SK-N-SH (cell line): ENCODE results near the gene DACT2. TPM values are rescaled to one million over a fixed set of nuclear protein-coding genes. Genes with fewer than 3 reads are reported as not detected.

Experiments
- CTCF ChIA-PET: fragments of 300-600, 350-600 bp; formaldehyde crosslinking; extraction: SDS; loops from one replicate; lab custom pipeline; 2021; lab: Yijun Ruan, JAX
- POLR2A ChIA-PET: fragments of 350-600 bp; sonication (Branson Sonifier 250); formaldehyde crosslinking; extraction: SDS; loops from one replicate; lab custom pipeline; 2020; ENCODE audit warnings: antibody characterized with exemption, inconsistent platforms; lab: Yijun Ruan, JAX
- DNase-seq: peaks from one replicate; pipeline ENCODE4 v3.0.0; 2012
- H2AFZ ChIP-seq: fragments of 200-600 bp; sonication (generic); 2 replicates; pipeline ENCODE4 v1.8.1; 2016; ENCODE audit warnings: antibody characterized with exemption, mild to moderate bottlenecking, low read depth
- H3F3A ChIP-seq: fragments of 200-600 bp; sonication (generic); replicated peaks from 2 replicates; pipeline ENCODE3; 2016; ENCODE audit warnings: antibody characterized with exemption, mild to moderate bottlenecking; ENCODE audit not compliant: insufficient read depth
- H3K27ac ChIP-seq, 2 experiments: fragments of 200-500 bp in 1 of 2; fragments of 200-600 bp in 1 of 2; sonication (Bioruptor generic) in 1 of 2; sonication (generic), shearing (Covaris generic) in 1 of 2; 2 replicates each; pipeline versions ENCODE4 v1.5.1 to v1.6.1; 2014 to 2016; ENCODE audit warnings: low read depth in 2 of 2, inconsistent platforms in 1 of 2, low read length in 1 of 2, mild to moderate bottlenecking in 1 of 2, mixed read lengths in 1 of 2
- H3K27me3 ChIP-seq: fragments of 200-600 bp; sonication (generic), shearing (Covaris generic); 2 replicates; pipeline ENCODE4 v1.6.1; 2016; ENCODE audit warnings: mixed run types; ENCODE audit not compliant: insufficient read depth
- H3K36me3 ChIP-seq, 2 experiments: fragments of 200-500 bp in 1 of 2; fragments of 200-600 bp in 1 of 2; sonication (Bioruptor generic) in 1 of 2; sonication (generic) in 1 of 2; replicated peaks in 1 of 2; 2 replicates each; pipeline versions ENCODE3 to v1.5.1; 2014 to 2016; ENCODE audit warnings: low read length in 1 of 2, mild to moderate bottlenecking in 1 of 2; ENCODE audit not compliant: insufficient read depth in 2 of 2, control insufficient read depth in 1 of 2
- H3K4me1 ChIP-seq, 2 experiments: fragments of 200-500 bp in 1 of 2; fragments of 200-600 bp in 1 of 2; sonication (Bioruptor generic) in 1 of 2; sonication (generic), shearing (Covaris generic) in 1 of 2; 2 replicates each; pipeline versions ENCODE4 v1.5.1 to v1.6.1; 2014 to 2016; ENCODE audit warnings: low read depth in 1 of 2, low read length in 1 of 2, mixed run types in 1 of 2; ENCODE audit not compliant: insufficient read depth in 2 of 2, control insufficient read depth in 1 of 2
- H3K4me2 ChIP-seq: fragments of 200-600 bp; sonication (generic), shearing (Covaris generic); 2 replicates; pipeline ENCODE4 v1.6.1; 2017; ENCODE audit warnings: mixed run types
- H3K4me3 ChIP-seq, 2 experiments: fragments of 200-500 bp in 1 of 2; fragments of 200-600 bp in 1 of 2; sonication (Bioruptor generic) in 1 of 2; sonication (generic), shearing (Covaris generic) in 1 of 2; 2 replicates each; pipeline versions ENCODE4 v1.5.1 to v1.8.1; 2014 to 2016; ENCODE audit warnings: low read depth in 2 of 2, inconsistent platforms in 1 of 2, low read length in 1 of 2, mild to moderate bottlenecking in 1 of 2, mixed read lengths in 1 of 2, moderate library complexity in 1 of 2
- H3K79me2 ChIP-seq: fragments of 200-600 bp; sonication (generic); 2 replicates; pipeline ENCODE4 v1.8.1; 2017; ENCODE audit warnings: mild to moderate bottlenecking; ENCODE audit not compliant: insufficient read depth
- H3K9ac ChIP-seq: fragments of 200-600 bp; sonication (generic); 2 replicates; pipeline ENCODE4 v1.6.1; 2017; ENCODE audit warnings: mixed run types
- H3K9me2 ChIP-seq: fragments of 200-600 bp; sonication (generic); 2 replicates; pipeline ENCODE4 v1.6.1; 2017; ENCODE audit warnings: mixed run types
- H3K9me3 ChIP-seq: fragments of 200-600 bp; sonication (generic); 2 replicates; pipeline ENCODE4 v1.6.1; 2017; ENCODE audit warnings: mixed run types, mild to moderate bottlenecking, moderate library complexity
- H4K20me1 ChIP-seq: fragments of 200-600 bp; sonication (generic); 2 replicates; pipeline ENCODE4 v1.6.1; 2017; ENCODE audit warnings: mild to moderate bottlenecking, mixed run types; ENCODE audit not compliant: insufficient read depth
- CHD2 ChIP-seq: fragments of 150-350 bp; IDR thresholded peaks from 2 replicates; pipeline ENCODE4 v1.6.1; 2018; ENCODE audit warnings: low read length; ENCODE audit not compliant: partially characterized antibody
- EZH2phosphoT487 ChIP-seq: fragments of 200-600 bp; sonication (generic); IDR thresholded peaks from 2 replicates; pipeline ENCODE4 v1.6.1; 2017; ENCODE audit warnings: low read depth, mixed run types, mild to moderate bottlenecking, antibody characterized with exemption, moderate library complexity, borderline replicate concordance
- FOXJ3 ChIP-seq: sonication (generic); formaldehyde crosslinking; IDR thresholded peaks from 2 replicates; pipeline ENCODE4 v1.5.1; 2020; ENCODE audit warnings: mild to moderate bottlenecking, missing genetic modification reagents
- FOXM1 ChIP-seq: IDR thresholded peaks from 2 replicates; pipeline ENCODE4 v1.4.0; 2012; ENCODE audit warnings: low read depth, mild to moderate bottlenecking
- GATA2 ChIP-seq: sonication (generic); formaldehyde crosslinking; IDR thresholded peaks from 2 replicates; pipeline ENCODE4 v1.5.0; 2020; ENCODE audit warnings: mild to moderate bottlenecking, missing genetic modification reagents
- JUND ChIP-seq: IDR thresholded peaks from 2 replicates; pipeline ENCODE4 v1.4.0; 2012
- MXI1 ChIP-seq: IDR thresholded peaks from 2 replicates; pipeline ENCODE4 v1.6.1; 2012; ENCODE audit warnings: mild to moderate bottlenecking, low read depth, low read length, improper control_type of control experiment
- NFIC ChIP-seq: IDR thresholded peaks from 2 replicates; pipeline ENCODE4 v1.4.0; 2012; ENCODE audit warnings: borderline replicate concordance
- RCOR1 ChIP-seq: fragments of 150-350 bp; IDR thresholded peaks from 2 replicates; pipeline ENCODE4 v1.6.1; 2017; ENCODE audit warnings: antibody characterized with exemption, low read length
- RFX5 ChIP-seq: IDR thresholded peaks from 2 replicates; pipeline ENCODE4 v1.6.1; 2012; ENCODE audit warnings: mild to moderate bottlenecking, improper control_type of control experiment, low read length
- RXRA ChIP-seq: IDR thresholded peaks from 2 replicates; pipeline ENCODE4 v1.4.0; 2012; ENCODE audit warnings: low read depth, mild to moderate bottlenecking, borderline replicate concordance
- SMC3 ChIP-seq: IDR thresholded peaks from 2 replicates; pipeline ENCODE4 v1.6.1; 2012; ENCODE audit warnings: low read depth, low read length, improper control_type of control experiment
- TAF1 ChIP-seq: IDR thresholded peaks from 2 replicates; pipeline ENCODE4 v1.6.1; 2012; ENCODE audit warnings: low read depth, mild to moderate bottlenecking, low read length, moderate library complexity, borderline replicate concordance
- TEAD4 ChIP-seq: IDR thresholded peaks from 2 replicates; pipeline ENCODE4 v1.4.0; 2012; ENCODE audit warnings: mild to moderate bottlenecking, borderline replicate concordance; ENCODE audit not compliant: insufficient read depth
- ZBTB33 ChIP-seq: IDR thresholded peaks from 2 replicates; pipeline ENCODE4 v1.4.0; 2012; ENCODE audit warnings: low read depth, borderline replicate concordance
- WGBS: methylation state at CpG from one replicate; pipeline ENCODE4 v1.1.6; 2017; ENCODE audit warnings: low lambda C conversion rate; 5-methylcytosine and 5-hydroxymethylcytosine counted together
- polyA plus RNA-seq, 3 experiments: library from polyadenylated mRNA; depleted of rRNA; stranded (reverse); fragments of >200 nt; gene quantifications; 2 replicates each; pipeline ENCODE4 v1.2.3, GENCODE V29; 2012
- TF ChIP-seq, protein P1 (sequence below): IDR thresholded peaks from 2 replicates; pipeline ENCODE4; 2012
- TF ChIP-seq, protein P2 (sequence below): fragments of 150-350 bp; IDR thresholded peaks from 2 replicates; pipeline ENCODE4 v1.6.1; 2016; ENCODE audit warnings: mild to moderate bottlenecking, low read depth, low read length

DACT2 gene
- polyA plus RNA-seq, 1 of the 3 experiments (the other 2 are of a cell fraction) = not detected

DNA sequence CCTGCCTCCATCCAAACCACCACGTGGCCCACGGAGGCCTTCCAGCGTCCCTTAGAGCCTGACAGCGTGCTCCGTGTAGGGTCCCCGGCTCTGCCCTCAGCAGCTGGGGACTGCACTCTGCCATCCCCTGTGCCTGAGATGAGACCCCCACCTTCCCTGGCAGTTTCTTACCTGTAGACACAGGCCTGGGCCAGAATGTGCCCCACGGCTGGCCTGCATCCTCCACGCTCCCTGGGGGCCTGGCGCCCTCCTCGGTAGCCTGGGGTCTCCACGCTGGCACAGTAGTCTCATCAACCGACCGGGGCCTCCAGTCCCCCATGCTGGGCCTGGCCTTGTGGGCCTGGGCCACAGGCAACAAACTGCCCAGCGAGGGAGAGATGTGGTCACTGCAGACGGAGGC, 9.6 kb downstream of the DACT2 start:
- DNase-seq = no peak
- WGBS = 75% methylated on average over 5 of the region's 15 CpGs
- CTCF ChIA-PET = no interaction called here
- no peaks in the 10 kb centered on the region for H3K79me2 ChIP-seq
- no peak overlapping the region for H3K27ac ChIP-seq
- H3K4me3 ChIP-seq = no peak overlapping the region
- no peaks in the 10 kb centered on the region for H3K9me2 ChIP-seq
- no peaks in the 10 kb centered on the region for H3K9me3 ChIP-seq
- peaks cover 0 to 9% of the 10 kb centered on the region in 2 experiments; a peak in 1 of 4 replicates for H3K4me1 ChIP-seq
- POLR2A ChIA-PET = no interaction called here
- H3F3A ChIP-seq = no peaks in the 10 kb centered on the region
- no peak overlapping the region for H3K4me2 ChIP-seq
- no peaks in the 10 kb centered on the region for H4K20me1 ChIP-seq
- no peak overlapping the region for H2AFZ ChIP-seq
- H3K9ac ChIP-seq = no peak overlapping the region
- TF ChIP-seq ZBTB33 (no peak), GATA2 (CRISPR knock-in tag) (no peak), RXRA (no peak), RFX5 (no peak), FOXJ3 (CRISPR knock-in tag) (no peak), TAF1 (no peak), JUND (no peak), SMC3 (no peak), FOXM1 (no peak)
- TF ChIP-seq, protein P1, sequence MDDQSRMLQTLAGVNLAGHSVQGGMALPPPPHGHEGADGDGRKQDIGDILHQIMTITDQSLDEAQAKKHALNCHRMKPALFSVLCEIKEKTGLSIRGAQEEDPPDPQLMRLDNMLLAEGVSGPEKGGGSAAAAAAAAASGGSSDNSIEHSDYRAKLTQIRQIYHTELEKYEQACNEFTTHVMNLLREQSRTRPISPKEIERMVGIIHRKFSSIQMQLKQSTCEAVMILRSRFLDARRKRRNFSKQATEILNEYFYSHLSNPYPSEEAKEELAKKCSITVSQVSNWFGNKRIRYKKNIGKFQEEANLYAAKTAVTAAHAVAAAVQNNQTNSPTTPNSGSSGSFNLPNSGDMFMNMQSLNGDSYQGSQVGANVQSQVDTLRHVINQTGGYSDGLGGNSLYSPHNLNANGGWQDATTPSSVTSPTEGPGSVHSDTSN = no peak
- TF ChIP-seq, protein P2, sequence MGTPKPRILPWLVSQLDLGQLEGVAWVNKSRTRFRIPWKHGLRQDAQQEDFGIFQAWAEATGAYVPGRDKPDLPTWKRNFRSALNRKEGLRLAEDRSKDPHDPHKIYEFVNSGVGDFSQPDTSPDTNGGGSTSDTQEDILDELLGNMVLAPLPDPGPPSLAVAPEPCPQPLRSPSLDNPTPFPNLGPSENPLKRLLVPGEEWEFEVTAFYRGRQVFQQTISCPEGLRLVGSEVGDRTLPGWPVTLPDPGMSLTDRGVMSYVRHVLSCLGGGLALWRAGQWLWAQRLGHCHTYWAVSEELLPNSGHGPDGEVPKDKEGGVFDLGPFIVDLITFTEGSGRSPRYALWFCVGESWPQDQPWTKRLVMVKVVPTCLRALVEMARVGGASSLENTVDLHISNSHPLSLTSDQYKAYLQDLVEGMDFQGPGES = no peak
- no peaks in the 10 kb centered on the region for H3K36me3 ChIP-seq
- no peaks in the 10 kb centered on the region for H3K27me3 ChIP-seq

DNA sequence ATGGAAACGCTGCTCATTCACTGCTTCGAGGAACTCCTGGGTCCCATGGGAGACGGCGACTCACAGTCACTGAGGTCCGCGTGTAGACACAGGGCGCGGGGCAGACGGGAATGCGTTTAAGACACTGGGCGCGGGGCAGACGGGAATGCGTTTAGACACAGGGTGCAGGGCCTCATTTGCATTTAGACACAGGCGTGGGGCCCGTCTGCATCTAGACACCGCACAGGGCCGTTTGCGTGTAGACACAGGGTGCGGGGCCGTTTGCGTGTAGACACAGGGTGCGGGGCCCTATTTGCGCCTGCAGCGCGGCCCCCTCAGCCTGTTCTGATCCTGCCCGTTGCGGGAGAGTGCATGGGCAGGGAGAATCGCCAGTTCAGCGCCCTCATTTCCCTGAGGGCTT, 10.4 kb downstream of the DACT2 start:
- DNase-seq = no peak
- Histone ChIP-seq H3K9me2 (no peaks in the 10 kb centered on the region), H3F3A (no peaks in the 10 kb centered on the region), H3K9me3 (no peaks in the 10 kb centered on the region), H3K4me3 (no peak overlapping the region), H3K27ac (no peak overlapping the region), H3K4me1 (peaks cover 0 to 9% of the 10 kb centered on the region in 2 experiments; a peak in 1 of 4 replicates), H2AFZ (no peak overlapping the region), H3K27me3 (no peaks in the 10 kb centered on the region), H4K20me1 (no peaks in the 10 kb centered on the region), H3K36me3 (no peaks in the 10 kb centered on the region), H3K79me2 (no peaks in the 10 kb centered on the region), H3K4me2 (no peak overlapping the region), H3K9ac (no peak overlapping the region)
- WGBS = 87% methylated on average over 23 of the region's 30 CpGs
- ChIA-PET CTCF (interaction anchor here (0.9 kb wide), 1 partner anchor 249 kb away, joined by 3 read pairs; no protein-coding TSS in a partner anchor), POLR2A (no interaction called here)
- no peak for TF ChIP-seq CHD2
- no peak for TF ChIP-seq NFIC
- TF ChIP-seq GATA2 (CRISPR knock-in tag) = no peak
- no peak for TF ChIP-seq RCOR1
- no peak for TF ChIP-seq TEAD4
- no peak for TF ChIP-seq EZH2phosphoT487
- TF ChIP-seq MXI1 = no peak
